ENCODE data around the gene ACAT1.

DNA sequence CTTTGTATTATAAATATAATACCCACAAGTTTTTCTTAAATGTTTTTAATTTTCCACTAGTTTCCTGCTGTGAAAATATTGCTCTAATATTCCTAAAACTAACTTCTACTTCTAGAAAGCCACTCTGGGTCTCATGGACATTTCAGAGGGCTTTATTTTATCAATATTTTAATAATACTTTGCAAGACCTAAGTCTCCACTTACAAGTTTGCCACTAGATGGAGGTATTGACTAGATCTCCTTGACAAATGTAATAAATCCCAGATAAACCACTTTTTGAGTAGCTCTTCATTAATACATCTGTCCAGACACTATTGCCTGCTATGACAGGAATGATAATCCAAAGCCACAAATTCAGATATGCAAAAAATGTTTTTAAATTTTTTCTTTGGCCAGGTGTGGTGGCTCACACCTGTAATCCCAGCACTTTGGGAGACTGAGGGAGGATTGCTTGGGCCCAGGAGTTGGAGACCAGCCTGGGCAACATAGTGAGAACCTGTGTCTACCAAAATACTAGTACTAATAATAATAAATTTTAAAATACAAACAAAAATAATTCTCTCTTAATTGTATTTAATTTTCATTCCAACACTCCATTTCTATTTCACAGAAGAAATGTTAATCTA lies 3.5 kb upstream of the ACAT1 start:
- TF ChIP-seq, protein P1, sequence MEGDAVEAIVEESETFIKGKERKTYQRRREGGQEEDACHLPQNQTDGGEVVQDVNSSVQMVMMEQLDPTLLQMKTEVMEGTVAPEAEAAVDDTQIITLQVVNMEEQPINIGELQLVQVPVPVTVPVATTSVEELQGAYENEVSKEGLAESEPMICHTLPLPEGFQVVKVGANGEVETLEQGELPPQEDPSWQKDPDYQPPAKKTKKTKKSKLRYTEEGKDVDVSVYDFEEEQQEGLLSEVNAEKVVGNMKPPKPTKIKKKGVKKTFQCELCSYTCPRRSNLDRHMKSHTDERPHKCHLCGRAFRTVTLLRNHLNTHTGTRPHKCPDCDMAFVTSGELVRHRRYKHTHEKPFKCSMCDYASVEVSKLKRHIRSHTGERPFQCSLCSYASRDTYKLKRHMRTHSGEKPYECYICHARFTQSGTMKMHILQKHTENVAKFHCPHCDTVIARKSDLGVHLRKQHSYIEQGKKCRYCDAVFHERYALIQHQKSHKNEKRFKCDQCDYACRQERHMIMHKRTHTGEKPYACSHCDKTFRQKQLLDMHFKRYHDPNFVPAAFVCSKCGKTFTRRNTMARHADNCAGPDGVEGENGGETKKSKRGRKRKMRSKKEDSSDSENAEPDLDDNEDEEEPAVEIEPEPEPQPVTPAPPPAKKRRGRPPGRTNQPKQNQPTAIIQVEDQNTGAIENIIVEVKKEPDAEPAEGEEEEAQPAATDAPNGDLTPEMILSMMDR (IDR thresholded peaks at IDR 0.05): peak; percentile 39 to 66 (median 53)
- TF ChIP-seq POLR2A (IDR thresholded peaks at IDR 0.05): no peak

All from heart left ventricle (tissue), 13 donors.